ENCODE results near the gene EVL. TPM values are rescaled to one million over a fixed set of nuclear protein-coding genes. Genes with fewer than 3 reads are reported as not detected.

The EVL gene
- total and polyA plus RNA-seq, 2 donors from 2014 or later = 54.8 to 84.1 TPM

DNA sequence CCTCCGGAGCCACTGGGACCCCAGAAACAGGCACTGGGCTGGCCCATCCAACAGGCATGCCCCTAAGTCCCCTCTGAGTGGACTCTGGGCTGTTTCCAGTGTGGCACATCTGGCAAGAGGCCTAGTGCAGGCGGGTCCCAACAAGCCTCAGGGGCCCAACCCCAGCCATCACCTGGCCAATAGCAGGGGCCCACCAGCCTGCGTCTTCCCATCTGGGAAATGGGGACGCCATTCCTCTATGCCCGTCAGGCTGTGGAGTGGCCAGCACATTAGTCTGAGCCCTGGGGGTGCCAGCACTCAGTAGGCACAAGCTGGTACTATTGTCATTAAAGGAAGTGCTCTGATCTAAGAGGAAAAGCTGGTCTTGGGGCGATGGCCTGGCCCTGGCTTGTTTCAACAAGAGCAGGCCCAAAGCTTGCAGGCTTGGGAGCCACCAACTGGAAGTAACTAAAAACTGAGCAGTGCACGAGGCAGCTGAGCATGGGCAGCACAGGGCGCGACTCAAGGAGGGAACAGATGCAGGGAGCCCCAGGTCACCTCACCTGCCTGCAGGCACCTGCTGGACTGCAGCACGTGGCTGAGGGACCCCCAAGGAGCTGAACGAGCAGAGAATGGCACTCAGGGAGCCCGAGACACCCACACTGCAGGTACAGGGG, 85.8 kb downstream of the EVL start:
- H3K4me1 ChIP-seq (ENCODE audit: control insufficient read depth in 2 of 3, insufficient read depth in 2 of 3, low read depth in 1 of 3, low read length in 3 of 3) = peaks cover 0 to 16% (median 2%) of the 10 kb centered on the region in 3 donors
- no peak overlapping the region for H3K4me3 ChIP-seq (ENCODE audit: low read length in 3 of 3)
- no peak for FAIRE-seq
- no peak for DNase-seq
- no peaks in the 10 kb centered on the region for H3K36me3 ChIP-seq (ENCODE audit: control insufficient read depth in 2 of 3, insufficient read depth in 3 of 3, low read length in 3 of 3)
- TF ChIP-seq, protein P1, sequence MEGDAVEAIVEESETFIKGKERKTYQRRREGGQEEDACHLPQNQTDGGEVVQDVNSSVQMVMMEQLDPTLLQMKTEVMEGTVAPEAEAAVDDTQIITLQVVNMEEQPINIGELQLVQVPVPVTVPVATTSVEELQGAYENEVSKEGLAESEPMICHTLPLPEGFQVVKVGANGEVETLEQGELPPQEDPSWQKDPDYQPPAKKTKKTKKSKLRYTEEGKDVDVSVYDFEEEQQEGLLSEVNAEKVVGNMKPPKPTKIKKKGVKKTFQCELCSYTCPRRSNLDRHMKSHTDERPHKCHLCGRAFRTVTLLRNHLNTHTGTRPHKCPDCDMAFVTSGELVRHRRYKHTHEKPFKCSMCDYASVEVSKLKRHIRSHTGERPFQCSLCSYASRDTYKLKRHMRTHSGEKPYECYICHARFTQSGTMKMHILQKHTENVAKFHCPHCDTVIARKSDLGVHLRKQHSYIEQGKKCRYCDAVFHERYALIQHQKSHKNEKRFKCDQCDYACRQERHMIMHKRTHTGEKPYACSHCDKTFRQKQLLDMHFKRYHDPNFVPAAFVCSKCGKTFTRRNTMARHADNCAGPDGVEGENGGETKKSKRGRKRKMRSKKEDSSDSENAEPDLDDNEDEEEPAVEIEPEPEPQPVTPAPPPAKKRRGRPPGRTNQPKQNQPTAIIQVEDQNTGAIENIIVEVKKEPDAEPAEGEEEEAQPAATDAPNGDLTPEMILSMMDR (IDR thresholded peaks at IDR 0.05; ENCODE audit: borderline replicate concordance, extremely low read depth, insufficient read depth) = peak; percentile 5
- intact Hi-C loops (cut with DNase I) = no loop called here
- H3K9ac ChIP-seq (ENCODE audit: low read length in 3 of 3) = no peak overlapping the region
- H3K27me3 ChIP-seq (ENCODE audit: control insufficient read depth, insufficient read depth, low read length) = no peaks in the 10 kb centered on the region
- no peak overlapping the region for H3K27ac ChIP-seq (ENCODE audit: low read depth in 2 of 2, low read length in 2 of 2)
- peaks cover 0 to 6% (median 0%) of the 10 kb centered on the region in 3 donors for H3K9me3 ChIP-seq (ENCODE audit: control insufficient read depth in 2 of 3, insufficient read depth in 1 of 3, low read length in 3 of 3)

DNA sequence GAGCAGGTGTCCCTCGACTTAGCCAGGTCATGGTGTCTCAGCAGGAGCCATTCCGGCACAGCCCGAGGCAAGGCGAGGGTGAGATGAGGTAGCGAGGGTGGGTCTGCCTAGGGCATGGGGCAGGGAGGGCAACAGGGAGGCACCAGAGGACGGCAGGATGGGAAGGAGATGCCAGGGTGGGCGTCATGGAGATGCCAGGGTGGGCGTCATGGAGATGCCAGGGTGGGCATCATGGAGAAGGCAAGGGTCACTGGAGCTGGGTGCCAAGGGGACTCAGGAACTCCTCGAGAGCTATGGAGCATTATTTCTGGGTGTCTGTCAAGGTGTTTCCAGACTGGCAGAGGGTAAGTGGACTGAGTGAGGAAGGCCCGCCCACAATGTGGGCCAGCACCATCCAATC, 86.9 kb downstream of the EVL start:
- TF ChIP-seq, protein P1 (IDR thresholded peaks at IDR 0.05; ENCODE audit: borderline replicate concordance, extremely low read depth, insufficient read depth) = no peak
- no peak for FAIRE-seq
- Histone ChIP-seq H3K4me1 (ENCODE audit: control insufficient read depth in 2 of 3, insufficient read depth in 2 of 3, low read depth in 1 of 3, low read length in 3 of 3) (peaks cover 0 to 25% (median 4%) of the 10 kb centered on the region in 3 donors), H3K4me3 (ENCODE audit: low read length in 3 of 3) (no peak overlapping the region), H3K9me3 (ENCODE audit: control insufficient read depth in 2 of 3, insufficient read depth in 1 of 3, low read length in 3 of 3) (peaks cover 0 to 6% (median 0%) of the 10 kb centered on the region in 3 donors), H3K9ac (ENCODE audit: low read length in 3 of 3) (no peak overlapping the region), H3K36me3 (ENCODE audit: control insufficient read depth in 2 of 3, insufficient read depth in 3 of 3, low read length in 3 of 3) (no peaks in the 10 kb centered on the region), H3K27me3 (ENCODE audit: control insufficient read depth, insufficient read depth, low read length) (no peaks in the 10 kb centered on the region), H3K27ac (ENCODE audit: low read depth in 2 of 2, low read length in 2 of 2) (no peak overlapping the region)
- intact Hi-C loops (cut with DNase I) = no loop called here
- DNase-seq = no peak

DNA sequence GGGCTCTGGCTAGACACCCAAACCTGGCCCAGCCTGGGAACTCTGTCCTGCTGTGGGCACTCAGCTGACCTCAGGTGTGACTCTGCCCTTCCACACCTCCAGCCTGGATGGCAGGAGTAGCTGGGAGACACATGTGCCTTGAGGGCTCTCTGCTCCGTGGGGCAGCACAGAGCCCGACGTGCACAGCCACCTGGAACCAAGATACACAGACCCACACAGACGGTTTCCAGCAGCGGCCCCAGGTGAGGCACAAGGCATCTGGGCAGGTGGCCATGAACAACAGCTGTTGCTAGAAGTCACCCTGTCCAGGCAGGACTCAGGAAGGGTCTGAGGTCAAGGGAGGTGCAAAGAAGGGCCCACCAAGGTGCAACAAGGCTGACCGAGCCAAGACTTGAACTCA, 88.3 kb downstream of the EVL start:
- peak in 1 of 5 donors; percentile 78 for DNase-seq
- Histone ChIP-seq H3K4me3 (ENCODE audit: low read length in 3 of 3) (no peak overlapping the region), H3K27me3 (ENCODE audit: control insufficient read depth, insufficient read depth, low read length) (no peaks in the 10 kb centered on the region), H3K9ac (ENCODE audit: low read length in 3 of 3) (no peak overlapping the region), H3K9me3 (ENCODE audit: control insufficient read depth in 2 of 3, insufficient read depth in 1 of 3, low read length in 3 of 3) (peaks cover 0 to 6% (median 0%) of the 10 kb centered on the region in 3 donors), H3K4me1 (ENCODE audit: control insufficient read depth in 2 of 3, insufficient read depth in 2 of 3, low read depth in 1 of 3, low read length in 3 of 3) (peaks cover 0 to 26% (median 4%) of the 10 kb centered on the region in 3 donors), H3K36me3 (ENCODE audit: control insufficient read depth in 2 of 3, insufficient read depth in 3 of 3, low read length in 3 of 3) (no peaks in the 10 kb centered on the region), H3K27ac (ENCODE audit: low read depth in 2 of 2, low read length in 2 of 2) (no peak overlapping the region)
- TF ChIP-seq, protein P1 (IDR thresholded peaks at IDR 0.05; ENCODE audit: borderline replicate concordance, extremely low read depth, insufficient read depth) = no peak
- FAIRE-seq = no peak
- intact Hi-C loops (cut with DNase I) = no loop called here
